Subcutaneous adipose tissue (tissue), 4 donors: Measurements from ENCODE around the gene THBS3. TPM values are rescaled to one million over a fixed set of nuclear protein-coding genes. Genes with fewer than 3 reads are reported as not detected.

Experiments used
- CTCF ChIP-seq: fragments of 450-650 bp; IDR thresholded peaks from one replicate; pipeline ENCODE4 v1.5.1; 2016; ENCODE audit warnings: low read depth, mild to moderate bottlenecking, control low read depth, antibody characterized with exemption, moderate library complexity
- total RNA-seq, 4 donors: library from RNA; depleted of rRNA; stranded (reverse); fragments of >200 nt; gene quantifications; one replicate each; pipeline ENCODE4 v1.1.0, GENCODE V29; 2016

THBS3 gene
- total RNA-seq, 4 donors from 2014 or later: 8.8 to 21.1 (median 15.6) TPM

GRCh38 chr1:155200920-155201319 is 6.8 kb downstream of the THBS3 start:
- no peak for TF ChIP-seq CTCF

DNA sequence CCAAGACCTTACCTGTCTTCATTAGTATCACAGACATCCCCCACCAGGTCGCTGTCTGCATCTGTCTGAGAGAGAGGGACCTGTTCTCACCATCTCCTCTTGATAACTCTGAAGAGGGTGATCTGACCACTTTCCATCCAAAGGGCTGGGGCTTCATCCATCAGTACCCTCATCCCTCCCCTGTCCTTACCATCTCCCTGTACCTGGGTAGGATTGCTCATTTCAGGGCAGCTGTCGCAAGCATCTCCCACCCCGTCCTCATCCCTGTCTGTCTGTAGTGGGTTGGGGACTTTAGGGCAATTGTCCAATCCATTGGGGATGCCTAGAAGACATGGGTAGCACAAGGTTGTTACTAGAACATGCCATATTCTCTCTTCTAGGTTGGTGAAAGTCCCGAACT is 7.9 kb downstream of the THBS3 start:
- TF ChIP-seq CTCF: no peak

GRCh38 chr1:155198547-155198906 is 9.2 kb downstream of the THBS3 start:
- no peak for TF ChIP-seq CTCF

DNA sequence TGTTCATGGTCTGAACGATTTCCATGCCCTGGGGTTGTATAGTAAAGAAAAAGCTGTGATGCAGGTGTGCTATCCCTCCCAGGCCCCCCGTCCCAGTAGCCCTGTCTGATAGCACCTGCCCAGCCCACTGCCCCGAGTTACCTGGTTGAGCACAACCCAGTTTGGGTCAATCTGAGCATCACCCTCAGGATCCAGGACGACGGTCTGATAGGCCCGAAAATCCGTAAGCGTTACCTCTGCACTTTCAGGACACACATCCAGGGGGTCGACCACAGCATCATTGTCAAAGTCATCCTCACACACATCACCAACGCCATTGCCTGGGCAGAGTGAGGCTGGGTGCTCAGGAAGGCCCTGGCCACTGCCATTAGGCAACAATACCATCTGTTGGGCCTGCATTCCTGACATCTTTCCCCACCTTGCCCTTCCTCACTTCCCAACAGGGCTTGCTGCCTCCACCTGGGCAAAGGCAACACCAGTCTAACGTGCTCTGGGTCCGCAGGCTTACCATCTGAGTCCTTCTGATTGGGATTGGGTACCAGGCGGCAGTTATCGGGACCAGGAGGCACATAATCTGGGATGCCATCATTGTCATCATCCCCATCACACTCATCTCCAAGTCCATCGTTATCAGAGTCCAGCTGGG is 9.7 kb downstream of the THBS3 start:
- no peak for TF ChIP-seq CTCF

GRCh38 chr1:155196893-155197638 is 10.6 kb downstream of the THBS3 start:
- TF ChIP-seq CTCF: no peak

DNA sequence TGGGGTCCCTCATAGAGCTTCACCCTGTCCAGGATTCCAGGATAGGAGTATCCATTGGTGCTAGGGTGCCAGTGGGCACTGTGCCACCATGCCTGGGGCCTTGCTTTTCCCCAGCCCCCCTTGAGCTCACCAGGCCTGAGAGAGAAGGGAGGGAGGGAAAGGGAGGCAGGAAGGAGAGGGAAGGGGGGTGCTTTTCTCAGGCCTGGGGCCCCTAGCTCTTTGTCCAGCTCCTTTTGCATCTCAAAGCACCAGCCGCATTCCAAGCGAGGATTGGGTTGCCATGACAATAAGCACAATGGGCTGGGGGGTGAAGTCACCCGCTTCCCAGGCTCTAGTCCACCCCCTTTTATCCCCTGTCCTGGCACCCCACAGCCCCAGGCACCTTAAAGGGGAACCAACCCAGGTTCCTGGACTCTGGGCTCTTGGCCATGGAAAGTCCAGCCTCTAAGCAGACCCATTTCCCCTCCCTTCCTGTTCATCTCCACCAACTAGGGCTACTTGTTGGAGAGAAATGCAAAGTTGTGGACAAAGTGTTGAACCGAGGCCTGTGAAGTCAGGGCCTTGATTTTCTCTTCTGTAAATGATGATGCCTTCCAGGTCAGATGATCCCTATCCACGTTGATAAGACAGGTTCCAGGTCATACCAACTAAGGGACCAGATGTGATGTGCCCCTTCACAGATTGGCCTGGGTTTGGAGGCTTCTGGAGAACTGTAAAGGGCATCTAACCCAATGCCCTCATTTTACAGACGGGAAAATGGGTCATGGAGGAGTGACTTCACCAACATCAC is 11.4 kb downstream of the THBS3 start:
- no peak for TF ChIP-seq CTCF
